Measurements from ENCODE around the gene PTGDS. TPM values are rescaled to one million over a fixed set of nuclear protein-coding genes. Genes with fewer than 3 reads are reported as not detected.

PTGDS gene
- 111 TPM for total RNA-seq

DNA sequence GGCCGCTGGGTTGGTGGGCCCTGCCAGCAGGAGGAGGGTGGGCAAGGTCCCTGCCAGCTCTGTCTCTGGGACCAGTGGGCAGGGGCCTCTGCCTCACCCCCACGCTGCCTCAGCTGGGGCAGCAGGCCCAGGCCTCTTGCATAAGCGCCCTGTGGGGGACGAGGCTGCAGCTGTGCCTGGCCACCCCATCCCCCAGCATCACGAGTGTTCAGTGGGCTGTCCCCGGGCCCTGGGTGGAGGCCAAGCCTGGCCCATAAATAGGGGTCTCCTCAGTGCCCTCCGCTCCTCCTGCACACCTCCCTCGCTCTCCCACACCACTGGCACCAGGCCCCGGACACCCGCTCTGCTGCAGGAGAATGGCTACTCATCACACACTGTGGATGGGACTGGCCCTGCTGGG lies at the start of gene PTGDS:
Gene PTGDS (plus strand): TSS at position 282 of the 400 bp plus-strand sequence. CDS start 75 bp downstream, at position 357.
- DNase-seq (ENCODE audit: low spot score), result no peak

DNA sequence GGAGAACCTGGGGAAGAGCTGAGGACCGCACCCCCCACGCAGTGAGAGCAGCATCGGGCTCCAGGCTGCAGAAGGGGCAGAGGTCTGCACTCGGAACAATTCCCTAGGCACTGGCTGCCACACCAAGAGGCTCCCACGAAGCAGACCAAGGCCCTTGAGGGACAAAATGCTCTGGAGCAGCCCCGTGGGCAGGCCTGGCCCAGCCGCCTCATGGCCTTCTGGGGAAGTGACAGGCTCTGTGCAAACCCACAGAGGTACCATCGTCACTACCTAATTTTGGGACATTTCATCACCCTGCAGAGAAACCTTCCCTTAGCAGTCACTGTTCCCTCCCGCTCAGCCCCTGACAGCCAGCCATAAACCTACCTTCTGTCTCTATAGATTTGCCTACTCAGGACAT lies 48.7 kb upstream of the PTGDS start:
- DNase-seq (ENCODE audit: low spot score), result no peak

DNA sequence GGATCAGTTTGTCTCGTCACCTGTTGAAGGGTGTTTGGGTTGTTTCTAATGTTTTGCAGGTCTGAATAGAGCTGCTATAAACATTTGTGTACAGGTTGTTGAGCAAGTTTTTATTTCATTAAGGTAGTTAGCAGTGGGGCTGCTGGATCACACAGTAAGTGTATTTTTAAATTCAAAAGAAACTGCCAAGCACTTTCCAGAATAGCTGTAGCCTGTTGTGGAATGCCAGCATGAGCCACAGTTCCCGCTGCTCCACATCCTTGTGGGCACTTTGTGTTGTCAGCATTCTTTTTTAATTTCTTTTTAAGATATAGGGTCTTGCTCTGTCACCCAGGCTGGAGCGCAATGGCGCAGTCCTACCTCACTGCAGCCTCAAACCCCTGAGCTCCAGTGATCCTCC lies 47.3 kb upstream of the PTGDS start:
- DNase-seq (ENCODE audit: low spot score), result no peak

DNA sequence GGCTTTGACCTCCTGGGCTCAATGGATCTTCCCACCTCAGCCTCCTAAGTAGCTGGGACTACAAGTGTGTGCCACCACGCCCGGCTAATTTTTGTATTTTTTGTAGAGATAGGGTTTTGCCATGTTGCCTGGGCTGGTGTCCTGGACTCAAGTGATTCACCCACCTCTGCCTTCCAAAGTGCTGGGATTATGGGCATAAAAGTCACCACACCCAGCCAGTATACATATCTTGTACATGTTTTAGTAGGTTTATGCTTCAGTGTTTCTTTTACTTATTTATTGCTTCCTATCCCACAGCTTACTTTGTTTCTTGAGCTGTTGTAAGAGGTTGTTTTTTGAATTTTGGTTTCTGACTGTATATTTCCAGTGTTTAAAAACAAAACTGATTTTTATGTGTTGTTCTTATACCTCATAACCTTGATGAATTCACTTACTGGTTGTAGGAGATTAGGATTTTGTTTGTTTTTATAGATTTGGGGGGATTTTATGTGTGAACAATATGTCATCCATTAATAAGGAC lies 45.6 kb upstream of the PTGDS start:
- DNase-seq (ENCODE audit: low spot score), result no peak

DNA sequence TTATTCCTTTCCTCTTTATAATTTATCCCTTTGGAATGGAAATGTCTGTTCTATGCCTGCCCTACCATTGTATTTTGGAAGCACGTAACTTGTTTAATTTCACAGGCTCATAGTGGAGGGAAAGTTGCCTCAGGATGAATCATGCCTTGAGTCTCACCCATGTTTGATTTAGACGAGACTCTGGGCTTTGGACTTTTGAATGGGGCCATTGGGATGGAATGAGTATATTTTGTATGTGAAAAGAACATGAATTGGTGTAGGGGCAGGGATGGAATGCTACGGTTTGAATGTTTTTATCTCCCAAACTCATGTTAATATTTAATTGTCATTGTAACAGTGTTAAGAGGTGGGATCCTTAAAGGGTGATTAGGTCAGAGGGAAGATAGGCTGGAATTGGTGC lies 43.0 kb upstream of the PTGDS start:
- DNase-seq (ENCODE audit: low spot score), result no peak

DNA sequence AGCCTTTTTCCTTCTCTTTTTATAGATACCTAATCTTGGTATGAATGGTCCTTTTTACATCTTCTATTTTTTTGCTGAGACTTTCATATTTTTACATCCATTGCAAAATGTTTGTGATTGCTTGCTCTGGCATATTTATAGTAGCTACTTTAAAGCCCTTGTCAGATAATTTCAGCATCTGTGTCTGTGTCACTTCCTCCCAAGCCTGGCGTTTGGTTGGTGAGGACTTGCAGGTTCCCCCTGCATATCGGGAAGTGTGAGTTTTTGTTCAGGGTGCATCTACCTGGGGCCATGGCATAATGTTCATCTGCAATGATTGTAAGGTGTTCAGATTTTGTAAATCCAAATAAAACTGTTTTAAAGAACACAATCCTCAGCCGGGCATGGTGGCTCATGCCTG lies 41.7 kb upstream of the PTGDS start:
- DNase-seq (ENCODE audit: low spot score), result no peak

DNA sequence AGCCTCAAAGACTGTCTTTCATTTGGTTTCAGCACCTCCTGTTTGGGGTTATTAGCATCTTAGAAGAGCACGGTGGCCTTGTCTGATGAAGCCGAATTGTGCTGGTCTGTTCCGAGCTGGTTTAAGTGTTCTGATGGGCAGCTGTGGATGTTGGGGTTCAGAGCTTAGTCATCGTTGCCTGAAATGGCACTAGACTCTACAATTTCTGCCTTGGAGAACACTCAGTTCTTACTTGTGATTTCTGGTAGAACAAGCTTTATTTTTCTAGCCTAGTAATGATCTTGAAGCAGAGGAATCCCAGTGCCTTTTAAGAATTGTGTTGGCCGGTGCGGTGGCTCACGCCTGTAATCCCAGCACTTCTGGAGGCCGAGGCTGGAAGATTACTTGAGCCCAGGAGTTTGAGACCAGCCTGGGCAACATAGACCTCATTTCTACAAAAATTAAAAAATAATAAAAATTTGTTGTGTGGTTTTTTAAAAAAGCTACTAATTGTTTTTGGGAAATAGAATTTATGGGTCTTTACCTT lies 40.6 kb upstream of the PTGDS start:
- DNase-seq (ENCODE audit: low spot score), result no peak

DNA sequence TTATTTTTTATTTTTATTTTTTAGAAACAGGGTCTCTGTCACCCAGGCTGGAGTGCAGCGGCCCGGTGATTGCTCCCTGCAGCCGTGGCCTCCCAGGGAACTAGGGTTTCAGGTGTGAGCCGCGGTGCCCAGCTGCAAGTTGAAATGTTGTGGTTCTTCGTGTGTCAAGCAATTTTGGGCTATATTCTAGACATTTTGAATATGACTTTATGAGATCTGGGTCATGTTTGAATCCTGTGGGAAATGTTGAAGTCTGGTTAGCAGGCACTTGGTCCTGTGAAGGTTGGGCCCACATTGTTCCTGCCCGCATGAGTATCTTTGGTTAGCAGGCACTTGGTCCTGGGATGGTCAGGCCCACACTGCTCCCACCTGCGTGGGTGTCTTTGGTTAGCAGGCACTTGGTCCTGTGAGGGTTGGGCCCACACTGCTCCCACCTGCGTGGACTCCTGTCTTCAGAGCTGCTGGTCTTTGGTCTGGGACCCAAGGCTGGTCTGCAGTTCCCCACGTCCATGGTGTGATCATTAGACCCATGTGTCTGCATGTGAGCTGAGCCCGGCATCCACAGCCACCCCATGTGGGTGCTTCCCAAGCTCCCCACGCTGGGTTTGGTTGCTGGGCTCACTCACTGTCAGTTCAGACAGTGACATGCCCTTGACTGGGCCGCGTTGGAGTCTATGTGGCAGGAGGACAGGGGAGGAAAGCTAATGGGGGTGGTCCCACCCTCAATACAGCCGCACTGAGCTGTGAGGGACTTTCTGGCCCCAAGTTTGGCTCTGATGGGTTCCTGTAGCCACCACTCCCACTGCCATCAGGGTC lies 39.9 kb upstream of the PTGDS start:
- DNase-seq (ENCODE audit: low spot score), result no peak

DNA sequence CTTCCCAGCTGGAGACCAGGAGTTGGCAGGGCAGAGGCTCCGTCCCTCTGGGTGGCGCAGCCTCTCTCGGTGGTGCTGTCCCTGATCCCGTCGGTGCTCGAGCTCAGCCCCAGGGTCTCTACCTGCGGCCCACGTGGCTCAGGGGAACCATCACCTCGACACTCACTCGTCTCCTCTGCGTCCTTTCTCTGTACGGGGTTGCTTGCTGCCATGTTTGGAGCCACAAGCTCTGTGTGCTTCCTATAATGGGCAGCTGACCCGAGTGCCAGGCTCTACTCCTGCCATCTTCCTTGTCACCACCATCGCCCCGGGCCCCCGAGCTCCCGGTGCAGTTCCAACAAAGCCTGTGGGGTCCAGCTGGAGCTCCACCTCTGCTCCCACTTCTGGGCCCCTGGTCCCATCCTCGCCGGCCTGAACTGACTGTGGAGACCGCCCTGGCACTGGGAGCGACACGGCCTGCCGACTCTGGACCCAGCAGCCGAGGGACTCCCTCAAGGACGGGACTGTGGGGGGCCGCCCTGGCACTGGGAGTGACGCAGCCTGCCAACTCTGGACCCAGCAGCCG lies 37.8 kb upstream of the PTGDS start:
- DNase-seq (ENCODE audit: low spot score), result no peak

DNA sequence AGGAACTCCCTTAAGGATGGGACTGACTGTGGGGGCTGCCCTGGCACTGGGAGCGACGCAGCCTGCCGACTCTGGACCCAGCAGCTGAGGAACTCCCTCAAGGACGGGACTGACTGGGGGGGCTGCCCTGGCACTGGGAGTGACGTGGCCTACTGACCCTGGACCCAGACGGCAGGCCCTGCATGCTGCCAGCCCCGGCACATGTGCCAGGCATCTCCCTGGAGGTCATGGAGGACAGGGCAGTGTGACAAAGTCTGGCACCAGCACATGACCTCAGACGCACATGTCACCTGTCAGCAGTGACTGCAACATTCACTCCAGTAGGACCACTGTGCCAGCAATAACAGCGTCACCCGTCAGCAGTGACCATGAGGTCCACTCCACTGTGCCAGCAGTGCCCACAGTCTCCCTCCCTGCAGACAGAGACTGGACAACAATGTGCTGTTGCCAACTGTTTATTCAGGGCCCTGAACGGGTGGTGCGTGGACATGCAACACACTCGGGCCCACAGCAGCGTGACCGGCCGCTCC lies 37.2 kb upstream of the PTGDS start:
- DNase-seq (ENCODE audit: low spot score), result no peak

DNA sequence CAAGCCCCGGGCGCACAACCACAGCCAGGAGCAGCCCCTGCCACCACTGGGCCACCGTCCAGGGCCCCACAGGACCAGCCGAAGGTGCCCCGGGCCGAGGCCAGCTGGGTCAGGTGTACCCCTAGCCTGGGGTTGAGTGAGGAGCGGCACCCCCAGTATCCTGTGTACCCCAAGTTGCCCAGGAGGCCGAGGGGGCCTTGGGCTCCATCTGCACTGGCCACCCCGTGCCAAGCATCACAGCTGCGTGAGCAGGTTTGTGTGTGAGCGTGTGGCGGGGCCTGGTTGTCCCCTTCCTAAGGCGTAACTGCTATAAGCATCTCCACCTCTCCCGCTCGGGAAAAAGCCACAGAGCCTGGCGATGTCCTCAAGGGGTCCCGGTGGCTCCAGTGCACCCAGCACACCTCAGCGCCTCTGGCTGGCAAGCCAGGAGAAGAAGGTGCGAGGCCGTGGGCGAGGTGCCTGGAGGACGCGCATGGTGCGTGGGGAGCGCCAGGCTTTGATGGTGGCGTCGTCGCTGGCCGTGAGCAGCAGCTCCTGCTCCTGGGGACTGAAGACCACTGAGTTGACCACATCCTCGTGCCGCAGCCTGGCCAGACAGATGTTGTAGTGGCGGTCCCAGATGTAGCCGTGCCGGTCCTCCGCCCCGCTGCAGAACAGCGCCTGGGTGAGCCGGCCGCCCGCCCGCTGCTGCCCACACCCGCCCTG lies 36.6 kb upstream of the PTGDS start:
- DNase-seq (ENCODE audit: low spot score), result no peak

DNA sequence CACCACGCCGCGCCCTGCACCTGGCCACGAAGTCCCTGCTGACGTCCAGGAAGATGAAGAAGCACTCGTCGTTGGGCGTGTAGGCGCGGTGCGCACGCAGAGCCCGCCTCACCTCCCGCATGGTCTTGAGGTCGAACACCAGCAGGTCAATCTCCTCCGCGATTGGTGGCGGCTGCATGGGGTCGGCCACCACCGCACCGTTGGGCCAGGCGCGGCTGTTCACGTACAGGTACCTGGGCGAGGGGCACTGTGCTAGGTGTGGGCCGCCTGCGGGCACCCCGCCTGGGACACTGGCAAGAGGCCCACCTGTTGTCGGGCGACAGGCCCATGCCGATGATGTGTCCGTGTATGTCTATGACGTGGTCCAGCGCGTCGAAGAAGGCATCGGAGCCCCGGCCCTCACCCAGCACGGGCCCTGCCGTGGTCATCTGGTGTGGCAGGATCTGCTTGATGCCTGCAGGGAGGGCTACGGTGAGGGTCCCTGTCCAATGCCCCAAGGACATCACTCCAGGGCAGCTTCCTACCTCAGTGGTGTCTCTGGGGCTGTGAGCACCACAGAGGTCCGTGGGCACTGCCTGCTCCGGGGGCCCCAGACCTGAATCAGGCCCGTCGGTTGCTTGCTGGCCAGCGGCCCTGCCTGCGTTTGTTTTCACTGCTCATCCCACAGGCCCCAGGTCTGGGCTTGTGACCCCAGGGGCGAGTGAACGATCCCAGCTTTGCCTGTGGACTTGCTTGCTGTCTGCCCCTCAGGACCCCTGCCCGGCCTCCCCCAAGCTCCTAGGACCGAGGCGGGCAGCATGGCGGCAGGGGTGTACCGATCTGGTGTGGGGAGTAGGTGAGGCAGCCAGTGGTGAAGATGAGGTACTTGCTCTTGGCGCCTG lies 35.8 kb upstream of the PTGDS start:
- DNase-seq (ENCODE audit: low spot score), result no peak

DNA sequence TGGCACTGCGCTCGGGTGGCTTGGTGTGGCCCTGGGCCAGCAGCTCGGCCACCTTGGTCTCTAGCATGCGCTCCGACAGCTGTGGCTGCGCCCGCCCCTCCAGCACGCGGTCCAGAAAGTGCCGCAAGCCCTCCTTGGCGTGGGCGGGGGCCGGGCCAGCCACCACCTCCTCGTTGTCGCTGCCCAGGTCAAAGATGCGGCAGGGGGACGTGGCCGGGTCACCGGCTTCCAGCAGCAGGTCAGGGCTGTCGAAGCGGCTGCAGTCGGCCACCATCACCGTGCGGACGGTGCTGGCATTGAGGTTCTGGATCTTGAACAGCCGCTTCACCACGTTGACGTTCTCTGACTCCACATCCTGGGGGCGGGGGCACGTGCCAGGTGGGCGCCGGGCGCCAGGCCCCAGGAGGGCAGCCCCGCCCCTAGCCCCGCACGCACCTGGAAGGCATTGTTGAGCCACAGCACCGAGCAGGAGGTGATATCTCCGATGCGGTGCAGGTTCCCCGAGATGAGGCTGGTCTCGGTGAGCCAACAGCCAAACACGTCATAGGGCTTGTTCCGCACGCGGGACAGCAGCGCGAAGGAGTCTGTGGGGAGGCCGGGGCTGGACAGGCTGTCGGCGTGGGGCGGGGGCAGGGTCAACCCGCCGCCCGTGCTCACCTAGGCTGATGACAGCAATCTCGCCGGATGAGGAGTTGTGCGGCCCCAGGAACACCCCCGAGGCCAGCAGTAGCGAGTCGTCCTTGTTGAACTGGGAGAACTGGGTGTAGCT lies 35.0 kb upstream of the PTGDS start:
- peak; percentile 44 for DNase-seq (ENCODE audit: low spot score)

DNA sequence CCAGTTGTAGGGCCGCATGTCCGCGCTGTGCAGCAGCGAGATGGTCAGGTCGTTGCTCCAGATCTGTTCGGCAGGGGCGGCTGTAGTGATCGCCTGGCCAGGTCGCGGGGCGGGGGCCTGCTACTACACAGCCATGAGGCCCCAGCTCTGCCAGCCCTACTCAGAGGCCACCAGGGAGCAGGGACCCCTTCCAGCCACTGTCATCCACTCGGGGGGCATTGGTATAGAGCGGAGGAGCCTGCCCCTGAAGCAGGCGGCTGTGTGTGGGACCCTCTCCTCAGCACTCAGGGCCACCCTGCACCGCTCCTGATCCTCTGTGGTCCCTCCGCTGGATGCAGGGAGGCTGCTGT lies 34.4 kb upstream of the PTGDS start:
- peak; percentile 45 for DNase-seq (ENCODE audit: low spot score)

DNA sequence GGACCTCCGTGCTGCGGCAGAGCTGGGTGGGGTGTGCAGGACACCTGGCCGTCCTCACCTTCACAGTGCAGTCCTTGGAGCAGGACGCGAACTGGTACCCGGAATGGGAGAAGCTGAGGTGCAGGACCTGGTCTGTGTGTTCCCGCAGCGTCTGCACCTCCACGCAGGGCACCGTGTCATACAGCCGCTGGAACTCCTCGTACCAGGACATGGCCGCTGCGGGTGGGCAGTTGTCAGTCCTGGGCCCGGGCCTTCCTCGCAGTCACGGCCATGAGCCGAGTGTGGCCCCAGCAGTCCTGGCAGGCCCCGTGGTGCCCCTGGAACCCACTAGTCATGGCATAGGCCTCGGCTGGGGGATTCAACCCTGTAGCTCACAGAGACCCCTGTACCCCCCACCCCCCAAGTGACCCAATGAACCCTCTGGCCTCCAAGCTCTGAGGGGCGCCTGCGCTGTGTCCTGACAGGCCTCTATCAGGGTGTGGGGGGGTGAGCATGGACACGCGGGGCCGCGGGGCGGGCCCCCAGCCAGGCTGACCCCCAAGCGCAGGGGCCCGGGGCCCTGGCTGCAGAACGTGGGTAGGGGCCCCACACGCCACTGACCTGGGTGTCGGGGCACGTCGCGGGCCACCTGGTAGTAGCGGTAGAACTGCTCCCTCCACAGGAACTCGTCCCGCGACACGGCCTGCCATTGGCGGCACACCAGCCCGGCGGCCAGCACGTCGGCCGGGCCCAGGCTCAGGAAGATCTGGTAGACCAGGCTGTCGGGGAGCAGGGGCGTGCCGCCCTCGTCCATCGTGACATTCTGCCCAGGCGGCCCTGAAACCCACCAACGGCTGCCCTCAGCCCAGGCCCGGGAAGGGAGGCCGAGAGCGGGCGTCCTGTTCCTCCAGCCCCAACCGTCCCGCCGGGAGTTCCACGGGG lies 33.8 kb upstream of the PTGDS start:
- no peak for DNase-seq (ENCODE audit: low spot score)

DNA sequence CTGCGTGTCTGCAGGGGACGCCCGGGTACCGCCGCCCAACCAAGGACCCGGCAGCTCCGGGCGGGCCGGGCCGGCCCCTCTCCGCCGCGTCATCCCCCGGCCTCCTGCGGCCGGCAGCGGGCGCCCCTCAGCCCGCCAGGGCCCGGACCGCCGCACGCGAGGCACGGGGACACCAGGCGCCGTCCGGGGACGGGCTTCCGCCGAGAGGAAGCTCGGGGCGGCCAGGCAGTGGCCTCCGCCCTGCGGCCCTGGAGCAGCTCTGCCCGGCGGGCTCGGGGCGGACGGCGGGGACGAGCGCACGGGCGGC lies 33.1 kb upstream of the PTGDS start:
- DNase-seq (ENCODE audit: low spot score), result no peak

DNA sequence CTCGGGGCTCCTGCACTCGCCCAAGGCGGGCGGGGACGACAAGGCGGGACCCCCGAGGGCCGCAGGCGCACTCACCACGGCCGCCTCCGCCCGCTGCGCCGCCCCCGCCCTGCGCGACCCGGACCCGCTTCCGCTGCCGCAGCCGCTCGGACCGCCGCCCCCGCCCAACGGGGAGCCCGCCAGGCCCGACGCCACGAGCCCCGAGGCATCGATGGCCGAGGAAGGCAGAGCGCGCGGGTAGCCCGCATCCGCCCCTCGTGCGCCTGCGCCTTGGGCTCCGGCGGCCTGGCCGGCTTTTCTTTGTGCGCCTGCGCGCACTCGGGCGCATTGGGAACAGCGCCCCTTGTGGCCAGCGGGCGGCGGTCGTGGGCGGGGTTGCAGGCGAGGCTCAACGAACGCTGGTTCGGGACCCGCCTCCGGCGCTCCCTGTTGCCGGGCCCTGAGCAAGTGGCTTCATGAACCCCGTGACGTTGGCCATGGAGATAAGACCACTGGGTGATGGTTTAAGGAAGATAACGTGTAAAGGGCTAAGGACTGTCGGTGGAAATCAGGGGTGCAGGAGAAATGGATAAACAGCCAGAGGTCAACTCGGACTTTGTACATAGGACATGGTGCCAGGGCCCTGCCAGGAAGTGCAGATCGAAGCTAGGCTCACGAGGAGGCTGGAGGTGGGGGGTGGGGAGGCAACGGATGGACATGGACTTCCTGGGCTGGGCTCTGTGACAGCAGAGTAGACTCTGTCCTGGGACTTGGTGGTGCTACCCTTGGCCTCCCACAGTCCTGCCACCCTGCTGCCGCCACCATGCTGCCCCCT lies 32.6 kb upstream of the PTGDS start, which contains the start of the genes C8G and FBXW5:
Gene C8G (plus strand): TSS at position 725 of the 814 bp plus-strand sequence. CDS start 78 bp downstream, at position 803.
Gene FBXW5 (minus strand): TSS at position 220 of the 814 bp plus-strand sequence. CDS start 655 bp downstream, outside the sequence.
- DNase-seq (ENCODE audit: low spot score), result peak; percentile 94

Data from ureter (tissue), 1 donor.